SHP77 (cell line): ENCODE measurements around the gene RAB30.
"Not testable (repeated sequence)": the region's sequence is repeated elsewhere in the genome, so short reads cannot be mapped to it uniquely, and the experiment has no call there.

Source experiments
- DNase-seq, 2 experiments: peaks; one replicate each; lab custom pipeline; 2025; lab: John Stamatoyannopoulos, UW

Gene RAB30

DNA sequence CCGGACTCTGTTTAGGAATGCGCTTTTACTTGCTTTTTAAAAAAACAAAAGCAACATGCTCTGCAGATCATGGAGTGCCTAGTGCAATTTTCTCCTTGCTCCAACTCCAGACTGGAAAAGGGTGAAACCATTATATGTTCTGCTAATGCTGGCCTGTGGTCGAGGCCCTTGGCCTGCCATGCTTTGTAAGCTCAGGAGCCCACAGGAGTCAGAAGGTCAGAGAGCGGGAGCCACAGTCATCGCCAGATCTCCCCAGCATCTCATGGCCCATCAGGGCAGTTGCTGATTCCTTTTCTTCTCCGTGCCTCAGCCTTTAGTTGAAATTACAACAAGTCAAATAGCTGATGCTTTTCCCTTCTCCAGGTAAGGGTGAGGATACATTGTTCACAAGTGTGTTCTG lies 89.8 kb downstream of the RAB30 start:
- DNase-seq = no peak

DNA sequence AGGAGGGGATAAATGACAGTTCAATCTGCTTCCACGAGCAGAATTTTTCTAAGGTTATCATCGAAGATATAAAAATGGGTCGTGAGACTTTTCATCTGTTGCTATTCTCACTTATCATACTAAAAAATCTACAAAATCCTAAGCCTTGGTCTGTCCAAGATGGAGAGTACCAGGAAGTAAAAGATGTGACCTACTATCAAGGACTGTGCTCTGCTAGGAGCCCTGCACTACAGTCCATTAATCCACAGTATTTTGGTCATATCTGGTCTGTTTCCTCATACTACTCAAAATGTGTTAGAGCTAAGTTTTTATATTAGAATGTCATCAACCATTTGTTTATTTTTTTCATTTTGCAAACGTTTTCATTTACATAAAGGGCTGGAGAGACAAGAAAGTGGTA lies 90.8 kb downstream of the RAB30 start:
- DNase-seq = no peak

DNA sequence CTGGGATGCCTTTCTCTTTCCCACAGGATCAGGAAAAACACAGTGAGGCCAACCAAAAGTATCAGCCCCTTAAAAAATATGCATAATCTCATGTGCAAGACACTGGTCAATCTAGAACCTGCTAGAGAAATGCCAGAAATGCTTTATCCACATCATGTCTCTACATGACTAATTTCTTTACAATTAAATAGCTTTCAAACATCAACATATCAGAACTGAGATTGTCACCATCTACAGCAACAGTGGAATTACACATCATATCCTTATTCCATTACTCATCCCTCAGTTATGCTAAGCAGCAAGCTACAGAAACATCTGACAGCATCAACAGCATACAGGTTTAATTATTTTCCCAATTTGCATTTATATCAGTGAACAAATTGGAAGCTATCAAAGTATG lies 91.4 kb downstream of the RAB30 start:
- DNase-seq = no peak

DNA sequence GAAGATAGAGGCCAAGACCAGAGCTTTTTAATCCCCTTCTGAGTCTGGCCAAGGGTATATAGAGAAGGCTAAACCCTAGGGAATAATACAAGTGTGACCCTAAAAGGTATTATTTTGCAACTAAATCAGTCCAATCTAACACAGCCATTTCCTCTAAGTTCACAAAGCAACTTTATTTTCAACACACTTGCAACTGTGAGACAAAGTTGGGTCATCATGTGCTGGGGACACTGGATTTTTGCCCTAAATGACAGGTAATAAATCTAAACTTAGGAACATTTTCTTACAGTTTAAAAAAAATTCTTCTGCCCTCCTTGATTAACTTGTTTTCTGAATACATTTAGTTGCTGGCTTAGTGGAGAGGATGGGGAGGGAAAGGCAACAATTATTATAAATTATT lies 91.9 kb downstream of the RAB30 start:
- no peak for DNase-seq

DNA sequence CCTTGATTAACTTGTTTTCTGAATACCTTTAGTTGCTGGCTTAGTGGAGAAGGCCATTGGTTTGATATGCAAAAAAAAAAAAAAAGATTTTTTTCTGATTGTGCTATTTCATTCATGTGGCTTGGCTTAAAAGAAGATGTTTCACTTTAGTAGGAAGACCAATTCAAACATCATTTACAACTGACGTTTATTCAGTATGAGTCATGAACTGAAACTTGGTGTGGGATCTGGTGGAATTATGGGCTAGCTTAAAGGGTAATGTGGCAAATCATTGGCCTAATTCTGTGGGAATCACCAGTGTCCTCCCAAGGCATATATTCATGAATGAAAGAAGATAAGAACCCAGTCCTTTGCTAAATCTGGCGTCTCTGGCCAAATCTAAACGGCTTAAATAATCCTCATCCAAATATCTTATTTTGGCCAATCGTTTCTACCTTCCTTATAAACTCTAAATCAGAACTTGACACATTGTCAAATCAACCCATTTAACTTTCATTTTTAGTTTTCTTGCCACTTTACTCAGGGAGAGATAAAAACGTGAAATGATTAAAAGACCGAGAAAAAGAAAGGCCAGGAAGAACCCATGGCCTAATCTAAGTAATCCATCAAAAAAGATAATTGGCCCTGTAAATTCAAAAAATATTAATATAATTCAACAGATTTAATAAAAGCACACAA lies 93.1 kb downstream of the RAB30 start:
- no peak for DNase-seq

DNA sequence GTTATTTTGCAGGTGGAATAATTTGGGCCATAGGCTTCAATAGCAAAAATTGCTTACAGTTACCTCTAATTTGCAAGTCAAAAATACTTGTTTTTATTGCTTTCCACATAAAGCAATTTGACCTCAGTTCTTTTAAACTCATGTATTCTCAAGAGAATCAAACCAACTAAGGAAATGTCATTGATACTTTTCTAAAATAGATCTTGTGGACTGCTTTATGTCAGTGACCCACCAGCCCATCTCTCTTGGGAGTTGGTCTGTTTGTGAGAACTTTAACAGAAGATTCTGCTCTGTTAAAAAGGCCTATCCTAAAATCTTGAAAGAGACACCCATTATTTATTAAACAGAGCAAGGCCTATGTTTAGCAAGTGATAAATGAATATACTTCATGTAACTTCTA lies 94.9 kb downstream of the RAB30 start:
- DNase-seq = no peak

DNA sequence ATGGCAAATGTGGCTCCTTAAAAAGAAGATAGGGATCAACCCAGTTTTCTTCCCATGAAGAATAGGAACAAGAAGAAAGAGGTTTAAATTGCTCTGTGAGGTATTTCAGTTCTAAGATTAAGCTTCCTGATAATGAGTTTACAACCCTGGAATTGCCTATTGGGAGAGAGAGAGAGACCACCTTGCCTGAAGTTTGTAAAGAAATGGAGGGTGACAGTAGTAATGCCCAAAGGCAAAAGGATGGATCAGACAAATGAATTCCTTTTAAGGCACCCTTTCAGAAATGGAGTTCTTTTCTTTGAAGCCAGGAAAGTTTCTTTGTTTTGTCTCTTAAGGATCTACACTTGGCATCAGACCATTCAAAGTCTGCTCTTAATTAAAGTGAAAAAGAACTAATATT lies 95.8 kb downstream of the RAB30 start:
- no peak for DNase-seq

DNA sequence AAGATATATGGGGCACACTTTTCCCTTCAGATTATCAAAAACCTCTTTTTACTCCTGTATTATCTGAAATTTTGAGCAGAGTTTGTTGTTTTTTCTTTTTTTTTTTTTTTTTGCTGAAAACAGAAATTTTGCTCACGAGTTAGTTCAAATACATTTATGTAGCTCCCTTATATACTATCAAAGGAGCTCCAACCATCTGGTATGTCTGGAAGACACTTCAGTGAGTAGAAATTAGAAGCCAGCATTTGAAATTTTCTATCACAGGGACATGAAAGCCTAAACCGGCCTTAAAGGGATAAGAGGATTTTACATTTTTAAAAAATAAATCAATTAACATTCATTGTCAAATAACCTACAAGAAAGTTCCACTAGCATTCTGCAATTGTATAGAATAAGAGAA lies 96.8 kb downstream of the RAB30 start:
- DNase-seq = no peak

DNA sequence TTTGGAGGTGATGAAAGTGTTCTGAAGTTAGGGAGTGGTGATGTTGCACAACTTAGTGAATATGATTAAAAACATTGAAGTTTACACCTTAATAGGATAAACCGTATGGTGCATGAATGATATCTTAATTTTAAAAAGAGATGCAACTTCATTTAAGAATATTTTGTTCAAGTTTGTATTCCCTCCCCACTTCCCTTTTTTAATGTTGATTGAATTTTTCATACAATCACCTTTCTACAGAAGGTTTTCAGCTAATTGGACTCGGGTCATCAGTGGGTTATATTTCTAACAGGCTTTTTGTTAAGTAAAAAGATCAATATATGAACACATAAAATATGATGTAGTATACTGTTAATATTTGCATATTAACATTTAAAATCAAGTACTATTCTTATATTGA lies 97.6 kb downstream of the RAB30 start:
- DNase-seq = no peak

DNA sequence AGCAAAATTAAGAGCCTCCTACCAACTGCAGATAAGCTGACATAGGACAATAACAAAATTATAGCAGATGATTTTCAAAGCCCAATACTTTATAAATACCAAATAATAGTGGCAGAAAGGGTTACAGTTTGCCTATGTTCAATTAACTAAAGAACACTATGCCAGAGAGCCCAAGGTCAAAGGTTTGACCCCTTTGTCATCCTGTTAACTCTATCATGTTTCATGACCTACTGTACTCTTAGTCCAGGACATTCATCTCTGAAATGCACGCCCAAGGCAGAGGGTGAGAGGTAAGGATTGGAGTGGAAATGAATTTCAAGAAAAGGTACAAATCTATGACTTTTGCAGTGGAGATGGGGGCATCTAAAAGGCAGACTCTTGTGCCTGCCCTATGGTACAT lies 99.6 kb downstream of the RAB30 start:
- no peak for DNase-seq

DNA sequence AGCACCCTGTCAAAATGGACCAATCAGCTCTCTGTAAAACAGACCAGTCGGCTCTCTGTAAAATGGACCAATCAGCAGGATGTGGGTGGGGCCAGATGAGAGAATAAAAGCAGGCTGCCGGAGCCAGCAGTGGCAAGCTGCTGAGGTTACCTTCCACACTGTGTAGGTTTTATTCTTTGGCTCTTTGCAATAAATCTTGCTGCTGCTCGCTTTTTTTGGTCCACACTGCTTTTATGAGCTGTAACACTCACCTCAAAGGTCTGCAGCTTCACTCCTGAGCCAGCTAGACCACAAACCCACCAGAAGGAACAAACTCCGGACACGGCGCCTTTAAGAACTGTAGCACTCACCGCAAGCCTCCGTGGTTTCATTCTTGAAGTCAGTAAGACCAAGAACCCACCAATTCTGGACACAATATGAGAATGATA lies 100.2 kb downstream of the RAB30 start:
- DNase-seq = not testable (repeated sequence)

DNA sequence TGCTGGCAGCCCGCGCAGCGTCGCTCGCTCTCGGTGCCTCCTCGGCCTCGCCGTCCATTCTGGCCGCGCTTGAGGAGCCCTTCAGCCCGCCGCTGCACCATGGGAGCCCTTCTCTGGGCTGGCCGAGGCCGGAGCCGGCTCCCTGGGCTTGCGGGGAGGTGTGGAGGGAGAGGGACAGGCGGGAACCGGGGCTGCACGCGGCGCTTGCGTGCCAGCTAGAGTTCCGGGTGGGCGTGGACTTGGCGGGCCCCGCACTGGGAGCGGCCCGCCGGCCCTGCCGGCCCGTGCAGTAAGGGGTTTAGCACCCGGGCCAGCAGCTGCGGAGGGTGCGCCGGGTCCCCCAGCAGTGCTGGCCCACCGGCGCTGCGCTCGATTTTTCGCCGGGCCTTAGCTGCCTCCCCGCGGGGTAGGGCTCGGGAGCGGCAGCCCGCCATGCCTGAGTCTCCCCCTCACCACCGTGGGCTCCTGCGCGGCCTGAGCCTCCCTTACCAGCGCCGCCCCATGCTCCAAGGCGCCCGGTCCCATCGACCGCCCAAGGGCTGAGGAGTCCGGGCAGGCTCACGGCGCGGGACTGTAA lies 101.1 kb downstream of the RAB30 start:
- DNase-seq = not testable (repeated sequence)

DNA sequence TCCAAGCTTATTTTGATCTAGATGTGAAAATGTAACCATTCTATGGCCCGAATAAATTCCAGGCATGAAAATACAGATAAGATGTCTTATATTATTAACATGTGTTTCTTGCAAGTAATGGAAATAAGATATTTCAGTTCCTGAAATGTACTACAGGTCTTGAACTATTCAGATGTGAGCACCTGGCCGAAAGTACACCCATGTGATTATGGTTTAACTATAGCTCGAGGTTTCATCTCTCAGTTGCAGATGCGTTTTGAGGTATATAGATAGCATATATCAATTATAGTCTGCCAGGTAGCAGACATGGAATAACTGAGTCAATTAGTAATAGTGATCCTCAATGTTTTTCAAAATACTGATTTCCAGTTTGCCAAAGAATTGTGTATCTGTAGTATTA lies 101.9 kb downstream of the RAB30 start:
- no peak for DNase-seq

DNA sequence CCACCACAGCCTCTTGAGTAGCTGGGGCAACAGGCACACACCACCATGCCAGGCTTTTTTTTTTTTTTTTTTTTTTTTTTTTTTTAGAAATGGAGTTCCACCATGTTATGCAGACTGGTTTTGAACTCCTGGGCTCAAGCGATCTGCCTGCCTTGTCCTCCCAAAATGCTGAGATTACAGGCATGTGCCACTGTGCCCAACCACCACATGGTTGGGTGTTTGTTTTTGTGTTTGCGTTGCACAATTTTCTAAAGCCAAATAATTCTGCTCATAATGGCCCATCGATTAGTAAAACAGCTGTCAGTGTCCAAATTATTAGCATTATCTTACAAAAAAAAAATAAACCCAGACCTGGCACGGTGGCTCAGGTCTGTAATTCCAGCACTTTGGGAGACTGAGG lies 104.3 kb downstream of the RAB30 start:
- no peak for DNase-seq

DNA sequence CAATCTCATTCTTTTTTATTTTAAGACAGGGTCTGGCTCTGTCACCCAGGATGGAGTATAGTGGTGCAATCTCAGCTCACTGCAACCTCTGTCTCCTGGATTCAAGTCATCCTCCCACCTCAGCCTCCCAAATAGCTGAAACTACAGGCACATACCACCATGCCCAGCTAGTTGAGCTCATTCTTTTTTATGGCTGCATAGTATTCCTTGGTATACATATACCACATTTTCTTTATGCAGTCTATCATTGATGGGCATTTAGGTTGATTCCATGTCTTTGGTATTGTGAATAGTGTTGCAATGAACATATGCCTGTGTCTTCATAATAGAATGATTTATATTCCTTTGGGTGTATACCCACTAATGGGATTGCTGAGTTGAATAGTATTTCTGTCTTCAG lies 109.7 kb downstream of the RAB30 start:
- DNase-seq = not testable (repeated sequence)

DNA sequence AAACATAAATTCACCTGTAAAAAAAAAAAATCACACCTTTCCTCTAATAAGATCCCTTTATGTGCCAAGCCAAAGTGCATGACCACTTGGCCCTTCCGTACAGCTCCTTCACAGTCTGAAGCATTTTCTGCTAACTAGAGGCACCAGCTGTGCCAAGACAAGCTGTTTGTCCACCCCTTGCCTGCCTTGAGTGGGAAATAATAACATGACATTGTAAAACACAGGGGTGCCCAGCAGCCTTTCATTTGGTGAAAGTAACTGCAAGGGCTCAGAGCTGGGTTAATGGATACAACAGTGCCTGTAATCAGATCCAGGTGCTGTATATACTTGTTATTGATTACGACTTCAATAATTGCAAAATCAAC lies 110.9 kb downstream of the RAB30 start:
- no peak for DNase-seq

DNA sequence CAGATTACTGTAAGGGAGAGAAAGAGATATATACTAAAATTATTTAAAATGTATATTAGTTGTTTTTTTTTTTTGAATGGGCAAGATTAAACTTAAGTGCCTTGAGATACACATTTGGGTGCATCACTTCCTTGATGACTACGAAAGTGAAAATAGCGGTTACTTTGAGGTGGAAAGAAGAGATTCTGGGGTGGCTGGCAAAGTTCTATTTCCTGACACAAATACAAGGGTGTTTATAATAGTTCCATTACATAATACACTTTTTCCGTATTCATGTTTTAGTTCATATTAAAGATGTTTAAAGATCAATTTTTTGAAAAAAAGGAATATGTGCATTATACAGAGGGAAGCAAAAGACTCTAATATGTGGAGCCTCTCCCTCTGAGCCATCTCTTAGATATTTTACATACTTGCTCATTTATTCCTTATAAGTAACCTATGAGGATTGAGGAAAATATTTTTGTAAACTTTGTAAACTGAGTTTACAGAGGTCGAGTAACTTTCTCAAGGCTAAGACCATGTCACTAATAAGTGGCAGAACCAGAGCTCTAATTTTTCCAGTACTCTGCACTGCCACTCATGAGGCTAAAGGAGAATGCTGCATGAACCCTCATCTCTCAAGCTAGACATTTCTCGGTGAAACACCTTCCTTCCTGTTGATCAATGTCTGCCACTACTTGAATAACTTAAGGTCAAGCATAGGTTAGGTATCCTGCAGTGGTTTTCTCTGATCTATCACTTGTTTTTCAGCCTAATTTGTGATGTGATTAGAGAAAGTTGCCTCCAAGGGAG lies 111.5 kb downstream of the RAB30 start:
- no peak for DNase-seq

DNA sequence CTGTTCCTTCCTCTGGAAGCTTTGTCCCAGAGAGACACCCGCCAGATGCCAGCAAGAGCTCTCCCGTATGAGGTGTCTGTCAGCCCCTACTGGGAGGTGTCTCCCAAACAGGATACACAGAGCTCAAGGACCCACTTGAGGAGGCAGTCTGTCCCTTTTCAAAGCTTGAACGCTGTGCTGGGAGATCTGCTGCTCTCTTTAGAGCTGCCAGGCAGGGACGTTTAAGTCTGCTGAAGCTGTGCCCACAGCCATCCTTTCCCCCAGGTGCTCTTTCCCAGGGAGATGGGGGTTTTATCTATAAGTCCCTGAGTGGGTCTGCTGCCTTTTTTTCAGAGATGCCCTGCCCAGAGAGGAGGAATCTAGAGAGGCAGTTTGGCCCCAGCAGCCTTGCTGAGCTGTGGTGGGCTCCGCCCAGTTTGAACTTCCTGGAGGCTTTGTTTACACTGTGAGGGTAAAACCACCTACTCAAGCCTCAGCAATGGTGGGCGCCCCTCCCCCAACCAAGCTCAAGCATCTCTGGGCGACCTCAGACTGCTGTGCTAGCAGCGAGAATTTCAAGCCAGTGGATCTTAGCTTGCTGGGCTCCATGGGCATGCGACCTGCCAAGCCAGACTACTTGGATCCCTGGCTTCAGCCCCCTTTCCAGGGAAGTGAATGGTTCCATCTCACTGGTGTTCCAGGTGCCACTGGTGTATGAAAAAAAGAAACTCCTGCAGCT lies 115.8 kb downstream of the RAB30 start:
- DNase-seq = peak; percentile 49 to 61

DNA sequence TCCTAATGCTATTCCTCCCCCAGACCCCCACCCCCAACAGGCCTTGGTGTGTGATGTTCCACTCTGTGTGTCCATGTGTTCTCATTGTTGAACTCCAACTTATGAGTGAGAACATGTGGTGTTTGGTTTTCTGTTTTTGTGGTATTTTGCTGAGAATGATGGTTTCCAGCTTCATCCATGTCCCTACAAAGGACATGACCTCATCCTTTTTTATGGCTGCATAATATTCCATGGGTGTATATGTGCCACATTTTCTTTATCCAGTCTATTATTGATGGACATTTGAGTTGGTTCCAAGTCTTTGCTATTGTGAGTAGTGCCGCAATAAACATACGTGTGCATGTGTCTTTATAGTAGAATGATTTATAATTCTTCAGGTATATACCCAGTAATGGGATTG lies 121.2 kb downstream of the RAB30 start:
- DNase-seq = not testable (repeated sequence)

DNA sequence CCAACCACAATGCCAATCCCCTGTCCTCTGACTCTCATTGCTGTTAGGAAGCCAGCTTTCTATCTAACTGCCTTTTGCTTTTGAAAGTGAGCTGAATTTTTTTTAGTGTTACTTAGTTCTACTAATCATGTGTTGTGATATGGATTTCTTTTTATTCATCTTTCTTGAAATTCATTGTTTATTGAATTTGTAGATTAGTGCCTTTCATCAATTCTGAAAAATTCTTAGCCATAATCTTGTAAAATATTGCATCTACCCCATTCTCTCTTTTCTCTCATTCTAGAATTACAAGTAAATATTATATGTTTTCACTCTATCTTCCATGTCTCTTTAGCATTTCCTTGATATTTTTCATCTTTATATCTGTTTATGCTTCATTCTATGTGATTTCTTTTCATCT lies 122.3 kb downstream of the RAB30 start:
- DNase-seq = no peak

DNA sequence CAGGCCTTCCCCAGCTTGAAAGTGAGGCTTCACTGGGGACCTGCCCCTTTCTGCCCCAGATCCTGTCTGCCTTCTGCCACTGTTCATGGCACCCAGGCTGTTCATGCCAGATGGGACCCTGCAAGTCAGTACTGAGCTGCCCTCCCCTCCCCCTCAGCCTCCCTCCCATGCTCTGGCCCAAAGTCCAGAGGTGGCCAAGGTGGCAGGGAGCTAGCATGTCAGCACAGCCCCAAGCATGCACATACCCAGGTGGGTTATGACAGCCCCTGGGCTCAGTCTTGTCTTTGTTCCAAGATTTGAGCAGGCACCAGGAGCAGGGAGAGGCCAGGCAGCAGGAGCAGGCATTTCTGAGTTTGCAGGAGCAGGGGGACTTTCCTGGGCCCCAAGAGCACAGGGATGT lies 126.0 kb downstream of the RAB30 start:
- no peak for DNase-seq

DNA sequence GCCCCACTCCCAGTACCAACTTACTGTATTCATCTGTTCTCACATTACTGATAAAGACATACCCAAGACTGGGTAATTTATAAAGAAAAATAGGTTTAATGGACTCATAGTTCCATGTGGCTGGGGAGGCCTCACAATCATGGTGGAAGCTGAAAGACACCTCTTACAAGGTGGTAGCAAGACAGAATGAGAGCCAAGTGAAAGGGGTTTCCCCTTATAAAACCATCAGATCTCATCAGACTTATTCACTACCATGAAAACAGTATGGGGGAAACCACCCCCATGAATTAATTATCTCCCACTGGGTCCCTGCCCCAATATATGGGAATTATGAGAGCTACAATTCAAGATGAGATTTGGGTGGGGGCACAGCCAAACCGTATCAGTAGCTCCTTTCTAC lies 126.7 kb downstream of the RAB30 start:
- not testable (repeated sequence) for DNase-seq

DNA sequence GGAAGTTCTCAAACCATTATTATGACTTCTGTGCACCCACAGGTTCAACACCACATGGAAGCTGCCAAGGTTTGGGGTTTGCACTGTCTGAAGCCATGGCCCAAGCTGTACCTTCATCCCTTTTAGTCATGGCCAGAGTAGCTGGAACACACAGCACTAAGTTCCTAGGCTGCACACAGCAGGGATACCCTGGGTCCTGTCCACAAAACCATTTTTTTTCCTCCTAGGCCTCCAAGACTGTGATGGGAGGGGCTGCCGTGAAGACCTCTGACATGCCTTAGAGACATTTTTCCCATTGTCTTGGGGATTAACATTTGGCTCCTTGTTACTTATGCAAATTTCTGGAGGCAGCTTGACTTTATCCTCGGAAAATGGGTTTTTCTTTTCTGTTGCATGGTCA lies 127.5 kb downstream of the RAB30 start:
- no peak for DNase-seq
